ENCODE measurements around the gene OPA3. TPM values are rescaled to one million over a fixed set of nuclear protein-coding genes. Genes with fewer than 3 reads are reported as not detected.

OPA3 gene
- total RNA-seq, 1 donor from 2014 or later, result 14.4 TPM

GRCh38 chr19:45508861-45509691 lies 75.5 kb downstream of the OPA3 start:
- Mint-ChIP-seq H3K36me3 (ENCODE audit: insufficient read depth) (no peaks in the 10 kb centered on the region), H3K9me3 (ENCODE audit: low read depth) (no peaks in the 10 kb centered on the region), H3K27me3 (no peaks in the 10 kb centered on the region), H3K4me1 (ENCODE audit: low read depth) (peaks cover 14% of the 10 kb centered on the region), H3K4me3 (ENCODE audit: low read depth) (peak overlapping the region; percentile 81), H3K27ac (peak overlapping the region; percentile 94)
- TF ChIP-seq, protein P1, sequence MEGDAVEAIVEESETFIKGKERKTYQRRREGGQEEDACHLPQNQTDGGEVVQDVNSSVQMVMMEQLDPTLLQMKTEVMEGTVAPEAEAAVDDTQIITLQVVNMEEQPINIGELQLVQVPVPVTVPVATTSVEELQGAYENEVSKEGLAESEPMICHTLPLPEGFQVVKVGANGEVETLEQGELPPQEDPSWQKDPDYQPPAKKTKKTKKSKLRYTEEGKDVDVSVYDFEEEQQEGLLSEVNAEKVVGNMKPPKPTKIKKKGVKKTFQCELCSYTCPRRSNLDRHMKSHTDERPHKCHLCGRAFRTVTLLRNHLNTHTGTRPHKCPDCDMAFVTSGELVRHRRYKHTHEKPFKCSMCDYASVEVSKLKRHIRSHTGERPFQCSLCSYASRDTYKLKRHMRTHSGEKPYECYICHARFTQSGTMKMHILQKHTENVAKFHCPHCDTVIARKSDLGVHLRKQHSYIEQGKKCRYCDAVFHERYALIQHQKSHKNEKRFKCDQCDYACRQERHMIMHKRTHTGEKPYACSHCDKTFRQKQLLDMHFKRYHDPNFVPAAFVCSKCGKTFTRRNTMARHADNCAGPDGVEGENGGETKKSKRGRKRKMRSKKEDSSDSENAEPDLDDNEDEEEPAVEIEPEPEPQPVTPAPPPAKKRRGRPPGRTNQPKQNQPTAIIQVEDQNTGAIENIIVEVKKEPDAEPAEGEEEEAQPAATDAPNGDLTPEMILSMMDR (IDR thresholded peaks at IDR 0.05; ENCODE audit: unreplicated experiment), result no peak
- no peak for DNase-seq (ENCODE audit: low spot score, unreplicated experiment)

GRCh38 chr19:45508417-45508860 lies 76.2 kb downstream of the OPA3 start:
- peak; percentile 47 for DNase-seq (ENCODE audit: low spot score, unreplicated experiment)
- TF ChIP-seq, protein P1 (IDR thresholded peaks at IDR 0.05; ENCODE audit: unreplicated experiment), result no peak
- H3K9me3 Mint-ChIP-seq (ENCODE audit: low read depth), result no peaks in the 10 kb centered on the region
- peaks cover 10% of the 10 kb centered on the region for H3K4me1 Mint-ChIP-seq (ENCODE audit: low read depth)
- no peaks in the 10 kb centered on the region for H3K27me3 Mint-ChIP-seq
- peak overlapping the region; percentile 81 for H3K4me3 Mint-ChIP-seq (ENCODE audit: low read depth)
- H3K36me3 Mint-ChIP-seq (ENCODE audit: insufficient read depth), result no peaks in the 10 kb centered on the region
- H3K27ac Mint-ChIP-seq, result peak overlapping the region; percentile 49

- H3K36me3 Mint-ChIP-seq (ENCODE audit: insufficient read depth), result no peaks in the 10 kb centered on the region
- DNase-seq (ENCODE audit: low spot score, unreplicated experiment), result no peak
- H3K4me3 Mint-ChIP-seq (ENCODE audit: low read depth), result peak overlapping the region; percentile 81
- no peaks in the 10 kb centered on the region for H3K27me3 Mint-ChIP-seq
- H3K9me3 Mint-ChIP-seq (ENCODE audit: low read depth), result no peaks in the 10 kb centered on the region
- H3K27ac Mint-ChIP-seq, result peak overlapping the region; percentile 52
- TF ChIP-seq, protein P1 (IDR thresholded peaks at IDR 0.05; ENCODE audit: unreplicated experiment), result no peak
- peaks cover 10% of the 10 kb centered on the region for H3K4me1 Mint-ChIP-seq (ENCODE audit: low read depth)
These were observed 76.7 kb downstream of the OPA3 start for GRCh38 chr19:45507872-45508416.

- TF ChIP-seq, protein P1 (IDR thresholded peaks at IDR 0.05; ENCODE audit: unreplicated experiment), result no peak
These were observed 77.4 kb downstream of the OPA3 start, which contains the start of gene VASP for GRCh38 chr19:45506989-45507871. VASP (plus strand) TSS chr19:45507479; CDS start chr19:45507772, 293 bp downstream.

More at GRCh38 chr19:45506989-45507871, 77.4 kb downstream of the OPA3 start, which contains the start of gene VASP:
- Mint-ChIP-seq H3K27ac (peak within 1 kb of the TSS; percentile 94), H3K9me3 (ENCODE audit: low read depth) (no peaks in the 10 kb centered on the region), H3K4me1 (ENCODE audit: low read depth) (peaks cover 10% of the 10 kb centered on the region), H3K4me3 (ENCODE audit: low read depth) (peak within 1 kb of the TSS; percentile 92), H3K27me3 (no peaks in the 10 kb centered on the region), H3K36me3 (ENCODE audit: insufficient read depth) (no peaks in the 10 kb centered on the region)
- peak; percentile 49 for DNase-seq (ENCODE audit: low spot score, unreplicated experiment)
